Astrocyte (in vitro differentiated cells and primary cell): ENCODE measurements around the gene HDGFL3. TPM values are rescaled to one million over a fixed set of nuclear protein-coding genes. Genes with fewer than 3 reads are reported as not detected.
A peak's percentile ranks its signal among the peaks of the same experiment; 100 is the strongest.

ENCODE experiments used
- DNase-seq: peaks from one replicate; pipeline ENCODE4 v3.0.0-alpha.2; 2010; ENCODE audit warnings: low read depth
- FAIRE-seq: peaks from 2 replicates; lab custom pipeline; 2011; peaks lifted over from hg19 to GRCh38; lab: Jason Lieb, UNC
- H2AFZ ChIP-seq: 2 replicates; pipeline ENCODE4 v1.6.0; 2012; ENCODE audit warnings: low read depth, low read length, inconsistent platforms
- H3K27ac ChIP-seq: 2 replicates; pipeline ENCODE4 v1.5.1; 2011; ENCODE audit warnings: low read depth, low read length, inconsistent platforms
- H3K27me3 ChIP-seq: 2 replicates; pipeline ENCODE4 v1.6.0; 2011; ENCODE audit warnings: low read length, inconsistent platforms; ENCODE audit not compliant: insufficient read depth
- H3K36me3 ChIP-seq: 2 replicates; pipeline ENCODE4 v1.5.1; 2011; ENCODE audit warnings: low read length, inconsistent platforms; ENCODE audit not compliant: insufficient read depth
- H3K4me1 ChIP-seq: 2 replicates; pipeline ENCODE4 v1.5.1; 2011; ENCODE audit warnings: low read length, inconsistent platforms; ENCODE audit not compliant: insufficient read depth
- H3K4me2 ChIP-seq: 2 replicates; pipeline ENCODE4 v1.6.0; 2012; ENCODE audit warnings: low read length, inconsistent platforms
- H3K4me3 ChIP-seq: 2 replicates; pipeline ENCODE4 v1.5.1; 2011; ENCODE audit warnings: low read depth, mild to moderate bottlenecking, low read length, inconsistent platforms; ENCODE audit not compliant: insufficient read depth
- H3K79me2 ChIP-seq: 2 replicates; pipeline ENCODE4 v1.6.0; 2012; ENCODE audit warnings: mild to moderate bottlenecking, low read length, inconsistent platforms; ENCODE audit not compliant: insufficient read depth
- H3K9ac ChIP-seq: 2 replicates; pipeline ENCODE4 v1.6.0; 2012; ENCODE audit warnings: mild to moderate bottlenecking, low read length, inconsistent platforms
- H3K9me3 ChIP-seq: 2 replicates; pipeline ENCODE4 v1.5.1; 2012; ENCODE audit warnings: low read depth, mild to moderate bottlenecking, low read length, inconsistent platforms; ENCODE audit not compliant: insufficient read depth
- H4K20me1 ChIP-seq: 2 replicates; pipeline ENCODE4 v1.6.0; 2012; ENCODE audit warnings: low read length, inconsistent platforms; ENCODE audit not compliant: insufficient read depth
- H3K27ac Mint-ChIP-seq: one replicate; pipeline ENCODE4 v1.8.0; 2021; ENCODE audit warnings: mild to moderate bottlenecking, mixed read lengths; ENCODE audit not compliant: unreplicated experiment
- H3K27me3 Mint-ChIP-seq: one replicate; pipeline ENCODE4 v1.8.0; 2021; ENCODE audit warnings: low read depth, mixed read lengths; ENCODE audit not compliant: unreplicated experiment
- H3K36me3 Mint-ChIP-seq: one replicate; pipeline ENCODE4 v1.8.0; 2021; ENCODE audit warnings: low read depth, mixed read lengths; ENCODE audit not compliant: unreplicated experiment
- H3K4me1 Mint-ChIP-seq: one replicate; pipeline ENCODE4 v1.8.0; 2021; ENCODE audit warnings: low read depth, mixed read lengths; ENCODE audit not compliant: unreplicated experiment
- H3K4me3 Mint-ChIP-seq: one replicate; pipeline ENCODE4 v1.8.0; 2021; ENCODE audit warnings: mild to moderate bottlenecking, moderate library complexity, mixed read lengths; ENCODE audit not compliant: unreplicated experiment
- H3K9me3 Mint-ChIP-seq: one replicate; pipeline ENCODE4 v1.8.0; 2021; ENCODE audit warnings: mild to moderate bottlenecking, mixed read lengths; ENCODE audit not compliant: unreplicated experiment
- CTCF ChIP-seq: IDR thresholded peaks from 2 replicates; pipeline ENCODE4 v1.5.1; 2011; ENCODE audit warnings: low read depth, mild to moderate bottlenecking, inconsistent platforms, low read length, moderate library complexity; ENCODE audit not compliant: insufficient read depth
- EZH2 ChIP-seq: IDR thresholded peaks from 2 replicates; pipeline ENCODE4 v1.6.1; 2012; ENCODE audit warnings: mild to moderate bottlenecking, low read length, inconsistent platforms; ENCODE audit not compliant: insufficient read depth
- total RNA-seq: library from RNA; stranded (reverse); gene quantifications from 2 replicates; pipeline ENCODE4 v1.2.1, GENCODE V29; 2021

HDGFL3 gene
- total RNA-seq, 1 donor from 2014 or later = 91.9 TPM

GRCh38 chr15:83106994-83107840, 100.4 kb downstream of the HDGFL3 start, which contains the start of gene TM6SF1:
Gene TM6SF1, plus strand, starts transcription at chr15:83107645. Its CDS starts 36 bp downstream, at chr15:83107681.
- peaks cover 14% of the 10 kb centered on the region for H3K4me1 ChIP-seq
- TF ChIP-seq EZH2 = peak; percentile 88
- no peak for TF ChIP-seq CTCF
- Mint-ChIP-seq H3K27me3 (peaks cover 42% of the 10 kb centered on the region), H3K36me3 (peaks cover 5% of the 10 kb centered on the region), H3K4me3 (peak within 1 kb of the TSS; percentile 76), H3K27ac (no peak within 1 kb of the TSS), H3K4me1 (peaks cover 4% of the 10 kb centered on the region), H3K9me3 (peaks cover 7% of the 10 kb centered on the region)
- H3K27me3 ChIP-seq = peaks cover 9% of the 10 kb centered on the region
- H4K20me1 ChIP-seq = no peaks in the 10 kb centered on the region
- H3K4me3 ChIP-seq = peak within 1 kb of the TSS; percentile 49
- H2AFZ ChIP-seq = peak within 1 kb of the TSS; percentile 56
- no peak within 1 kb of the TSS for H3K9ac ChIP-seq
- no peak for FAIRE-seq
- H3K79me2 ChIP-seq = no peaks in the 10 kb centered on the region
- peak within 1 kb of the TSS; percentile 86 for H3K4me2 ChIP-seq
- no peaks in the 10 kb centered on the region for H3K36me3 ChIP-seq
- H3K9me3 ChIP-seq = no peaks in the 10 kb centered on the region
- DNase-seq = no peak
- no peak within 1 kb of the TSS for H3K27ac ChIP-seq

GRCh38 chr15:83105440-83105839, 102.2 kb downstream of the HDGFL3 start:
- Histone ChIP-seq H2AFZ (no peak overlapping the region), H3K4me3 (no peak overlapping the region), H3K27ac (no peak overlapping the region), H3K36me3 (no peaks in the 10 kb centered on the region), H3K4me2 (no peak overlapping the region), H4K20me1 (no peaks in the 10 kb centered on the region), H3K4me1 (peaks cover 11% of the 10 kb centered on the region), H3K79me2 (no peaks in the 10 kb centered on the region), H3K9ac (no peak overlapping the region), H3K27me3 (peaks cover 11% of the 10 kb centered on the region), H3K9me3 (no peaks in the 10 kb centered on the region)
- FAIRE-seq (no peak), DNase-seq (no peak)
- peaks cover 2% of the 10 kb centered on the region for H3K36me3 Mint-ChIP-seq
- peaks cover 3% of the 10 kb centered on the region for H3K4me1 Mint-ChIP-seq
- H3K9me3 Mint-ChIP-seq = peaks cover 10% of the 10 kb centered on the region
- no peak overlapping the region for H3K4me3 Mint-ChIP-seq
- H3K27me3 Mint-ChIP-seq = peaks cover 45% of the 10 kb centered on the region
- H3K27ac Mint-ChIP-seq = peak overlapping the region; percentile 70
- TF ChIP-seq EZH2 (no peak), CTCF (no peak)

GRCh38 chr15:83104141-83104540, 103.5 kb downstream of the HDGFL3 start:
- Histone ChIP-seq H3K79me2 (no peaks in the 10 kb centered on the region), H3K9ac (no peak overlapping the region), H3K4me1 (peaks cover 11% of the 10 kb centered on the region), H3K36me3 (no peaks in the 10 kb centered on the region), H2AFZ (no peak overlapping the region), H3K27ac (no peak overlapping the region), H3K27me3 (peaks cover 18% of the 10 kb centered on the region), H3K4me3 (no peak overlapping the region), H3K9me3 (no peaks in the 10 kb centered on the region), H3K4me2 (no peak overlapping the region), H4K20me1 (no peaks in the 10 kb centered on the region)
- FAIRE-seq (no peak), DNase-seq (no peak)
- Mint-ChIP-seq H3K27me3 (peaks cover 41% of the 10 kb centered on the region), H3K36me3 (no peaks in the 10 kb centered on the region), H3K4me3 (no peak overlapping the region), H3K4me1 (peaks cover 3% of the 10 kb centered on the region), H3K9me3 (peaks cover 11% of the 10 kb centered on the region), H3K27ac (no peak overlapping the region)
- no peak for TF ChIP-seq EZH2
- TF ChIP-seq CTCF = no peak
